ENCODE data around the gene ANO4.

ANO4 gene

DNA sequence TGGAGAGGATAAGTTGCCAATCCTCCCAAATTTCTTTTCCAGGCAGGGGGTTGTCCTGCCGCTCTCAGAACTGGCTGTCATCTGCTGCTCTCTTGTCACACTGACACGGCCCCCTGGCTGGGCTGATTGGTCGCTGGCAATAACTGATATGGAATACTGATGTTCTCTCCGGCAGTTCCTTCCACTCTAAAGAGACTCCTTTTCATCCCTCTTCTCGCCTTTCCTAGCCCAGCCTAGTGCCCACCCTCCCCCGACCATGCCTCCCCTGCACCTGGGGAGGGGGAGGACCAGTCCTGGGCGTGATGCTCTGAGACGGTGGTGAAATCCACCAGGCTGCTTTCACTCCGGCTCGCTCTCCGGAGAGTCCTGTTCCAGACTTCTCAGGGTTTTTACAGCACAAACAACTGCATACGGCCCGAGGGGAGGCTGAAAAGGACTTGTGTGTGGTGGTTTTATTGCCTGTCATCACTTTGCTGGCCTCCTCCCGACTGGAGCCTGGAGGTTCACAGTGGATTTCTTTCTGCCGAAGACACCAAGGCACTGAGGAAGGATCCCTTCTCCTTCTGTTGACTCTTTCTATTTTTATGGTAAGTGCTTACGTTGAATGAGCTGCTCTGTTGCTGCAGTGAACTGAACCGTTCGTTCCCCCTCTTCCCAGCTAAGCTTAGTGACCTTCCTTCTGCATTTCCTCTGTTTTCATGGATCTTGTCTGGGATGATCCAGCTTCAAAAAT, at the start of gene ANO4:
ANO4 (plus strand) TSS at position 336 of the 733 bp plus-strand sequence. CDS start 107,010 bp downstream, outside the sequence.
- DNase-seq, result peak in 51 of 56 donors; percentile 2 to 81 (median 54)

DNA sequence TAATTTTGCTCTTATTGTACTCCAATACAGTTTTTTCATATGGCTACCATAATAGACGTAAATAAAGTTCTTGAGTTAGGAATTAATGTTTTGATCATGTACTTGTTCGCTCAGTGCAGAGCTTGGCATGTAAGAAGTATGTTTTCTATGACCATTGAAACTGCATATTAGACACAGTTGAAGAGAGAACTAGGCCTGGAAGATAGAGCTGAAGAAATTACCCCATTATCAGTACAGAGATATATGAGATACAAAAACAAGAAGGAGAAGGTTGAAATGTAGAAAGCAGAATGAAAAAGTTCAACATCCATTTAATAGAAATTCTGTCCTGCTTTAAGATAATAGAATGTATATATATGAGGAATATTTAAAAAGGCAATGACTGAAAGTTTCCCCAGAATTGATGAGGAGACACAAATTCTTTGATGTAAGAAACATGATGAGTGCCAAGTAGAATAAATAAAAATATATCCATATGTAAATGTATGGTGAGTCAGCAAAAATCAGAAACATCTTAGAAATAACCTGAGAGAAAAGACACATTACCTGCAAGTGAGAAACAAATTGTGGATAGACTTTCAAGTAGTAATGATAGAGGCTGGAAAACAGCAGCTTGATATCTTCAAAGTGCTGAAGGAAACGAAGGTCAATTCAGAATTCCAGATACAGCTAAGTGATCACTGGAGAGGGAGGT, 49.1 kb upstream of the ANO4 start:
- no peak for DNase-seq

DNA sequence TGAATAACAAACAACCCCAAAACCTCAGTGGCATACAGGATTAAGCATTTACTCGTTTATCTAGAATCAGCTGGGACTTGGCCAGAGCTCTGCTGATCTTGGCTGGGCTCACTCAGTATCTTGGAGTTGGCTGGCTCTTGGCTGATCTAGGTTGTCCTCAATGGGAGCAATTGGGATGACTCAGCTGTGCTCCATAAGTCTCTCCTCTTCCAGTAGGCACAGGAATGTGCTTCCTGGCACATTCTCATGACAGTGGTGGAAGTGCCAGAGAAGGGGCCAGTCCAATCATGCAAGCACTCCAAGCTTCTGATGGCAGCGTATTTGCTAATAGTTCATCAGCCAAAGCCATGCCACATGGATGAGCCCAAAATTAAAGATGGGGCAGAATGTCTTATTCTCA, 41.7 kb upstream of the ANO4 start:
- DNase-seq, result no peak

DNA sequence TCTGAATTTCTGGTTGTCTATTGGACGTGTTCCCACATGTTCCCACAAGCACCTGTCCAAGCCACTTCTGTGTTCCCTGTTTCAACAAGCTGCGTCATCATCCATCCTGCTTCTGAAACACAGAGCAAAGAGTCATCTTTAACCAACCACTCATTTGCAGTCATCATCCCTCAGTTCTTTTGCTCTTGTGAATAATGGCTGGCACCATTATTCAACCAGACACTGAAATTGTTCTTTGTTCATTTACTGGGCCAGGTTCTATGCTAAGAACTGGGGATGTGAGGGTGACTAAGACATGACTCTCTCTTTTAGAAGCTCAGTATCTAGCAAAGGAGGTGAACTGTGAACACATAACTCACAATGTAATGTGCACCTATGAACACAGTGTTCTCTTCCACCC, 40.7 kb upstream of the ANO4 start:
- peak in 3 of 56 donors; percentile 5 to 11 (median 8) for DNase-seq

DNA sequence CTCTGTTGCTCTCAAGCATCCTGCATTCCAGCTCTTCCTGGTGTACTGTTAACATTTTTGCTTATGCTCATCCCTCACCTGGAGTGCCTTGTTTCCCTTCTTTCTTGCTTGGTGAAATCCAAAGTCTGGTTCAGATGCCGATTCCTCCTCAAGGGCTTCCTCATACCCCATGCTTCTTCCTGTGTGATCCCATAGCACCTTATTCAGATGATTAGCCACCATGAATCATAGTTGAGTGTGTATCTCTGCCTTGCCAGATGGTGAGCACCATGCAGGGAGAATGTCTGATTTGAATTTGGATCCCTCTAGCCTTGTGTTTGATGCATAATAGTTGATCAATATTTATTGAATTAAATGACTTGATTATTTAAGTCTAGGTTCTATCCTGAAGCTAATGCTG, 39.4 kb upstream of the ANO4 start:
- no peak for DNase-seq

DNA sequence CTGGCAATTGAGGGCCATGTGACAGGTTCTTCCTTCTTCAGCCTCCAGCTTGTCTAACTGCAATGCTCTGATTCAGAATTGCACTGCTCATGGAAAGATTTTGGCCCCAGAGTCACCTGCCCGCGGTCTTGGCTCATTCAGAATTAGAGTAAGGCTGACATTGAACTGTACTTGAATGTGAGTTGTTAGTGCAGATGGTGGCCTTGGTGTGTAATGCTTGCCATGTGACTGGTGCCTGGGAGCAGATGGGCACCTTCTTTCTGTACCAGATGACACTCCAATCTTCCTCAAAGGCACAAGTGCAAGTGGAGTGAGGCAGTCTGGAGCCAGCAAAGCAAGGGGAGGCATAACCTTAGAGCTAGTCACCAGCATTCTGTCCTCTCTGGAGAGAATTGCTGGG, 36.5 kb upstream of the ANO4 start:
- DNase-seq, result no peak

DNA sequence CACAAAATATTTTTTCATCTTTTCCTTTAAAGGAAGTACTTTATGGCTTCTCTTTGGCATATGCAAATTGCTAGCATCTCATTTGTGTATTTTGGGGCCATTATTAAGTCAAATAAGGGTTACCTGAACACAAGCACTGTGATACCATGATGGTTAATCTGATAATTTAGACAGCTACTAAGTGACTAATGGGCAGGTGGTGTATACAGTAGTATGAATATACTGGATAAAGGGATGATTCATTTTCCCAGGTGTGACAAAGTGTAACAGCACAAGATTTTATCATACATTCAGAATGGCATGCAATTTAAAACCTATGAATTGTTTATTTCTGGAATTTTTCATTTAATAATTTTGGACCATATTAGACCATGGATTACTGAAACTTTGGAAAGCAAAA, 27.2 kb upstream of the ANO4 start:
- no peak for DNase-seq

DNA sequence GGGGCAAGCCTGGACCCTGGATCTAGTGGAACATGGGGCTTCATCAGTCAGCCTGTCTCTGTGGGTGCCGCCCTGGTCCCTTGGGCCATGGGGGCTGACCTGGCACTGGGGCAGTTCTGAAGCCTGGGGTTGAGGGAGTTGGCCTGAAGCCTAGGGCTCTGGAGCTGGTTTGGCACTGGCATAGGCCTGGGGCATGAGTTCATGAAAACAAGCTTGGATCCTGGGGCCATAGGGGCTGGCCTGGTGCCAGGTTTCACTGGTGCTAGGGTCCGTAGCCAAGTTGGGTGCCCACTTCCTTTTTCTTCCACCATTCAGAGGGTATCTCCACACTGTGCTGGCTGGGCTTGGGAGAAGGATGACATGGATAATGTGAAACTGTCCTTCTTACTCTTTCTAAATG, 26.6 kb upstream of the ANO4 start:
- no peak for DNase-seq

DNA sequence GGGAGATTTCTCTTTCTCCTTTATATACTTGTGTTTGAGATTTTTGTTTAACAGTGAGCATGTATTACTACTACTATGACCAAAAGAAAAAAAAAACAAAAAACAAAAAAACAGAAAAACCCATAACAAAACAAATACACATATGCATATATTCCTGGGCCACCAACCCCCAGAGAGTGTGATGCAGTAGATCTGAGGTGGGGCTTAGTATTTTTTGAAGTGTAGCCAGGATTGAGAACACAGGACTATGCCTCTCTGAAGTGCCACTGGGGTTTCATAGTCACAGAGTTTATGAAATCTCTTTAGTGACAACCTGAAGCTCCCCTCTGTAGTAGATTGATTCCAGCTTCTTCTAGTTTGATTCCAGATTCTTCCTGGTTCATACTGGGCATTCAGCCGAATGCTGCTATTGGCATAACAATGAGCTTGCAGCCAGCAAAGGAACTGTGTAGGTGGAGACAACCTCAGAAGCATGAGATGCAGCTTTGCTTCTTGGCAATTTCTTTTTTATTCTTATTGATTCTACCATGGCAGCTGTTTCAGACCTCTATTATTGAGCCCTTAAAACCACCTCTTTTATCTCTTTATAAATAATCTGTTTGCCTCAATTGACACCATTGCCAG, 15.5 kb upstream of the ANO4 start:
- DNase-seq, result no peak

DNA sequence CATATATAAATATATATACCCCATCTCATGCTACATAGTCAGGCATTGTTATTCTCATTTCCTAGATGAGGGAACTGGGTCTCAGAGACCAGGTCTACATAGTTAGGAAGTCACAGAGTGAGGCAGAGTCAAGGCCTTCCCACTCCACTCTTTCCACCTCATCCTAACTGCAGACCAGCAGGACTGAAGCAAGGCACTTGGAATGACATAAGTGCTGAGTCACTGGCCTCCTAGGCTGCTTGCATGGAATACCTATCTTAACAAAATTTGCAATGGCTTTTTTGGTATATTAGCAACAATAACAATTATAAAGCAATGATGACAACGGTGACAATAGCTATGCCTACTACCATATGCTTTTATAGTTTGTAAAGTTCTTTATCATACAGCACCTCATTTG, 5.4 kb upstream of the ANO4 start:
- DNase-seq, result no peak

DNA sequence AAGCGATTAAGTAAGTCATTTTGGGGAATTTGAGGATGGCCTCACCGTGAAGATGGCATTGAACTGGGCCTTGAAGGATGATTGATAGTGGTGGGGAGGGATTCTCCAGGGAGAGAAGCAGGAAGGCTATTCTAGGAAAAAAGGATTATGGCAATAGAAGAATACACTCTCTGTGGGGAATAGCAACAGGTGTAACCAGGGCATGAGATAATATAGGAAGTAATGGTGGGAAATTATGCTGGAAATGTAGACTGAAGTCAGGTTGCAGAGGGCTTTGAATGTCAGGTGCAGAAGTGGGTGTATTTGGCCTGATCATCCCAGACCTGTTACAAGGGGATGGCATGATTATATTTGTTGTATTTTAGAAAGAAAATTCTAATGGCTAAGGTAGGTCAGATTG, 4.6 kb upstream of the ANO4 start:
- no peak for DNase-seq

DNA sequence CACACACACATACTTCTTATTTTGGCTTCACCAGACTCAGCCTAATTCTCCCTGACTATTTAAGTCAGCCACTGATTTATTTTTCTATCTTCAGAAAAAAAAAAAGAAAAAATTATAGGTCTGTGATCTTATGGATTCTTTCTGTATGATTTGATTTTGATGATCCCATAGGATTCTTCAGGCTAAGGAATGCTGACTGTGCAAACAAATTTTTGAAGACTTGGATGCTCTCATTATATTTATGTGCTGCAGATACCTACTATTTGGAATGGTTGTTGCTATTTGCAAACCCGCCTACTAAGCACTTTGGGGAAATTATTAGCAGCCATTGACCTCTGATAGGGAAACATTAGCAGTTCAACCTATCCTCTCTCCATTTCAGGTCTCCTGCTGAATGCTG, 4.0 kb upstream of the ANO4 start:
- DNase-seq, result no peak

DNA sequence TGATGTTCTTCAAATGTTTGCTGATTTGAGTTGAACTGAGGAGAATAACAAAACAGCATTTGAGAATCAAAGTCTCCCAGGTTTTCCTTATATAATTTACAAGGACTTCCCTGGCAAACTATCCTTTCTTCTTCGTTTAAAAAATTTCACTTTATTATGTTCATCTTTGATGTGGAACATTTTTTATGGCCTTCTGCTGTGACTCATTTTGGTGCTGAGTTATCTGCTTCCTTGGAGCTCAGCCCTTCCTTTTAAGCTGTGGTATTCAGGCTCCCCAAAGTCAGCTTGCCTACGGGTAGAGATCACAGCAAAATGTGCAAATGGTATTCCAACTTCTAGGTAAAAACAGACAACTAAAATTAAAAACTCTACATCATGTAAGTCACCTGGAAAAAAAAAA, 1.4 kb upstream of the ANO4 start:
- no peak for DNase-seq

DNA sequence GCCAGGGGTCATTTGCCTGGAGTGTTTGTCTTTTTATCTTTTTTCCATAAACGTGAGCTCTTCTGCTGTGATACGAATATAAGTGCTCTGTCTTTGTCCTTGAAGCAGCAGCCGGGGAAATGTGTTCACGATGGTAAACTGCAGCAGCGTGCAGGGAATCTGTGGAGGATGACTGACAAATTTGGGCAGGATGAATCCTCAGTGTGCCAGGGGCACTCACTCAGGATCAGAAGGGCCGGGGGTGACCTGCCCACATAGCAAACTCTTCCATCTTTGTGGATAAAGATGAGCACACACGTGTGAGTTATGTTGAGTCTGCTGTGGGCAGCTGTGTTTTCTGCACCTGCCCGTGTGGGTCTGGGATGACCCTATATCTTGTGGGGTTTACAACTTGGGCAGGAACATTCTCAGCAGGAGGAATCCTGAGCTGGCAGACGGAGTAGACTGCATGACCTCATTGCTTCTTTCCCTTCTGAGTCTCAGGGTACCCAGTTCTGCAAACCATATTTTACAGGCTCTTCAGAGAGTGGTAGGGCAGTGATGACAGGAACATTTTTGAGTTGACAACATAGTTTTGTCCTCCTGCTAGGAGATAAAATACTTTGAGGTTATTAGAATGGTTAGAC, 711 bp downstream of the ANO4 start:
- peak in 27 of 56 donors; percentile 1 to 67 (median 34) for DNase-seq

DNA sequence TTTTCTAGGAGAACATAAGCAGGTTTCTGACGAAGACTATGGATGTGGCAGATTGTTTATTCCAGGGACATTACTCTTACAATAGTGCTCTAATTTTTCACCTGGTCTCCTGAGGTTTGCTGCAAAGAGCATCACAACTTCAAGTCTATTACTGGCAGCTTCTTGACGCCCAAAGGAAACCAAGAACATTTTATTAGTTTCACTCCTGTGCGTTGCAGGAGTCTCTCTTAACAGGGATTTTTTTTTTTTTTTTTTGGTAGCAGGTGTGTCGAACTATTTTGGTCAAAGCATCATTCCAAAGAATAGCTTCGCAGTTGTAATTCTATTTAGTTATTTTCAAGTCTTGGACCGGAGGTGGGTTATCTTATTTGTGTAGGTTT, 1.2 kb downstream of the ANO4 start:
- DNase-seq, result no peak

DNA sequence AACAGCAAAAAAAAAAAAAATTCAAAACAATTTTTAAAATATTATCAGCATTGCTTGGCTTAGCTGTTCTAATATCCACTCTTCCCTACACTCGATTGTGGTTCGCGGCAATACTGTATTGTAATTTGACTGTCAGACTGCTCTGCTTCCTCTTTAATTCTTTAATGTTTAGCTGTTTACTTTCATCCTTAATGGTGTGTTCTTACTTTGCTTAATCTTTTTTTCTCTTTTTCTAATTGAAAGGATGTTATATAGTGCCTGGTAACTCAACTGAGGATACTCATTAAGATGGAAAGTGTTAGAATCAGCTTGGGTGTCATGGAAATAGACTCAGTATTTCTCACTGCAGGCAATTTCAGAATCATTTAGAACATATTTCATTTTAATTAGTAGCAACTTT, 2.0 kb downstream of the ANO4 start:
- no peak for DNase-seq

DNA sequence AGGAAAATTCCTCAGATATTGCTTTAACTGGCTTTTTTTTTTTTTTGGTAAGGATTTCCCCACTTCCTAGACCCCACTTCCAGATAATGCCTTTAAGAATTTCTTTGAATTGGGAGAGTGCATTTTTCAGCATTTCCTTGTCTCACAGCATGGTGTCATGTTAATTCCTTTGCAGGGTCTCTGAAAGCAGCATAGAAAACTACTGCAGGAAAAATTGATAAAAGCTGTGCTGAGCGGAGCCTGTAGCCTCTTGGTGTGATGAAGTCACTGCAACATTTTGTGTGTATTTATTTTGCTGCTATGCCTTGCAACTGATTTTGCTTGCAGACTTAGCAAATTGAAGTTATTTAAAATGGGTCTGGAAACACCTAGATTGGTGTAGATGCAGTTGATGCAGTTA, 2.7 kb downstream of the ANO4 start:
- DNase-seq, result peak in 4 of 56 donors; percentile 4 to 17 (median 10)

DNA sequence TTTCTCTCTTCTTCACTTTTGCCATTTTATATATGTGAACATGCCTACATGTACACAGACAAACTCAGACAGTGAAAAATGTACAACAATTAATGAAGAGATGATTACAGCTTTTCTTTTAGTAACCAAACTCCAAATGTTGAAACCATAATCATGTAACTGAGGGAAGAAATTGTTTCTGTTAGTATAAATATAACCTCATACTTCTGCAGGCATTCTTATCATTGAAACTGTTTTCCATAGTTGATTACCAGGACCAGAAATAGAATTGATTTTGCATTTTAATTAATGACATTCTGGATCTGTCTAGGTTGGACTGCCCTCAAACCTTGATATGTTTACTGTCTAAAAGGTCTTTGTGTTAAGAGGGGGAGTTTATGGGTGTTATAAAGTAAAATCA, 3.2 kb downstream of the ANO4 start:
- DNase-seq, result no peak

DNA sequence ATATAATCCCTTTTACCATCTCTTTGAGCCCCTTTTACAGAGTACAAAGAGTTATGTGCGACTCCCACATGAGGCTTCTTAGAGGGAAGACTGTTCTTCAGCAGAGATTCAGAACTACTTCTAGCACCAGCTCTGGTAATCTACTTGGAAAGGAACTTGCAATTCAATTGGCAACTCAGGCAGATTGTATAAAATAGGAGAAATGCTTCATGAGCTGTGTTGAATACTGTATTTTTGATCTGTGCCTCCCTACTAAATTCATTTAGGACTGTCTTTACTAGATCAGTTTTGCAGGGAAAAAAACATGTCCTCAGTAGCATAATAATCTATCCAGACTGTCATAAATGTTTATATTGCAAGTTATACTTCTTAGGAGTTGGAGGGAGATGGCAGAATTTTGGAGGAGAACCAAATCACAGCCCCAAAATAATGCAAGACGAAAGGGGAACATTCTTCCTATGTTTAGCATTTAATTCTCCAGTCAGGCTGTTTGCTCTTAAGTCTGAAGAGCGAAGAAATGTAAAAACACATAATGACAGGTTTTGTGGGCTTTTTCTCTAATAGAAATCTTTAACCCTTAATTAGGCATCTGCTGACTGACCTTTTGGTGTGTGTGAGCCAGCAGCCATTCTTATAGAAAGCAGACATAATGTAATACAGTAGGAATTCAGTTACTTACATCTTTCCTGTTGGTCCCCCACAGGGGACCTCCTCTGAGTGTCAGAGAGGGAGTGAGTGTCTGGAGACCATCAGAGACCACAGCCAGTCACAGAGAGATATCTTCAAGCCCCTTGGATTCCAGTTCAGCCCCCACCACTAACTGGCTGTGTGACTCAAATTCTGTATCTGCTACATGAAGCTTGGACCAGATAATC, 3.9 kb downstream of the ANO4 start:
- peak in 2 of 56 donors; percentile 4 to 15 for DNase-seq

DNA sequence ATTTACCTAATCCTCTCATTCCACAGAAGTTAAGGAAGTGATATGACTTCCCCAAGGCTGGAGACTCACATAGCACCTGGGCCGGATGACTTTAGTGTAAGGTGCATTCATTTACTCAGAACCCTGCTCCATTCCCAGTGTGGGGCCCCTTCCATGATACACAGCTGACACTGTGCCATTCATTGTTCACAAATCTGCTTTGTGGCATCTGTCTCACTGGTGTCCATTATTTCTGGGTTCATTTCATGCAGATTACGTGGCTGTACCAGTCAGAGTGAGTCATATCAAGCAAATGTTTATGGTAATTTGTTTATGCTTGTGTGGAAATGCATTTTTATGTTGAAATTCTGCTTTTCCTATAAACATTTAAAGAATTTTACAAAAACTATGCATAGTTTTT, 5.2 kb downstream of the ANO4 start:
- peak in 39 of 56 donors; percentile 3 to 78 (median 30) for DNase-seq

DNA sequence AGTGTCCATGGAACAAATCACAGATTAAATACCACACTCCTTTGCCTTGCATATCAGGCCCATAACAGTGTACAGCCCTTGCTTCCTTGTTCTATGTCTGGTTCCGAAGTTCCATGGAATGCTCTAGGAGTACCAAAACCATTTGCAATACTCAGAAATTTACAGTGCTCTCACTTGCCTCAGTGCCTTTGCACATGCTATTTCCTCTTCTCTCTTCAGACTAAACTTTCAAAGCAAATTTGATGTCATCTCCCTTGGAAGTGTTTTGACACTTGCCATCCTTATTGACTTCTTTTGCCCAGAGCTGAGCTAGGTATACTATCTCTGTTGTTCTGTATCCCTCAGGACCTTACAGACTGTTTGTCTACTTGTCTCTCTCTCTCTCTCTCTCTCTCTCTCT, 6.1 kb downstream of the ANO4 start:
- no peak for DNase-seq
